SK-N-SH (cell line): ENCODE measurements around the gene SLC24A5. TPM values are rescaled to one million over a fixed set of nuclear protein-coding genes. Genes with fewer than 3 reads are reported as not detected.

ENCODE experiments used
- CTCF ChIA-PET: fragments of 300-600, 350-600 bp; formaldehyde crosslinking; extraction: SDS; loops from one replicate; lab custom pipeline; 2021; lab: Yijun Ruan, JAX
- POLR2A ChIA-PET: fragments of 350-600 bp; sonication (Branson Sonifier 250); formaldehyde crosslinking; extraction: SDS; loops from one replicate; lab custom pipeline; 2020; ENCODE audit warnings: antibody characterized with exemption, inconsistent platforms; lab: Yijun Ruan, JAX
- DNase-seq: peaks from one replicate; pipeline ENCODE4 v3.0.0; 2012
- H2AFZ ChIP-seq: fragments of 200-600 bp; sonication (generic); 2 replicates; pipeline ENCODE4 v1.8.1; 2016; ENCODE audit warnings: antibody characterized with exemption, mild to moderate bottlenecking, low read depth
- H3F3A ChIP-seq: fragments of 200-600 bp; sonication (generic); replicated peaks from 2 replicates; pipeline ENCODE3; 2016; ENCODE audit warnings: antibody characterized with exemption, mild to moderate bottlenecking; ENCODE audit not compliant: insufficient read depth
- H3K27ac ChIP-seq, 2 experiments: fragments of 200-500 bp in 1 of 2; fragments of 200-600 bp in 1 of 2; sonication (Bioruptor generic) in 1 of 2; sonication (generic), shearing (Covaris generic) in 1 of 2; 2 replicates each; pipeline versions ENCODE4 v1.5.1 to v1.6.1; 2014 to 2016; ENCODE audit warnings: low read depth in 2 of 2, inconsistent platforms in 1 of 2, low read length in 1 of 2, mild to moderate bottlenecking in 1 of 2, mixed read lengths in 1 of 2
- H3K27me3 ChIP-seq: fragments of 200-600 bp; sonication (generic), shearing (Covaris generic); 2 replicates; pipeline ENCODE4 v1.6.1; 2016; ENCODE audit warnings: mixed run types; ENCODE audit not compliant: insufficient read depth
- H3K36me3 ChIP-seq, 2 experiments: fragments of 200-500 bp in 1 of 2; fragments of 200-600 bp in 1 of 2; sonication (Bioruptor generic) in 1 of 2; sonication (generic) in 1 of 2; replicated peaks in 1 of 2; 2 replicates each; pipeline versions ENCODE3 to v1.5.1; 2014 to 2016; ENCODE audit warnings: low read length in 1 of 2, mild to moderate bottlenecking in 1 of 2; ENCODE audit not compliant: insufficient read depth in 2 of 2, control insufficient read depth in 1 of 2
- H3K4me1 ChIP-seq, 2 experiments: fragments of 200-500 bp in 1 of 2; fragments of 200-600 bp in 1 of 2; sonication (Bioruptor generic) in 1 of 2; sonication (generic), shearing (Covaris generic) in 1 of 2; 2 replicates each; pipeline versions ENCODE4 v1.5.1 to v1.6.1; 2014 to 2016; ENCODE audit warnings: low read depth in 1 of 2, low read length in 1 of 2, mixed run types in 1 of 2; ENCODE audit not compliant: insufficient read depth in 2 of 2, control insufficient read depth in 1 of 2
- H3K4me2 ChIP-seq: fragments of 200-600 bp; sonication (generic), shearing (Covaris generic); 2 replicates; pipeline ENCODE4 v1.6.1; 2017; ENCODE audit warnings: mixed run types
- H3K4me3 ChIP-seq, 2 experiments: fragments of 200-500 bp in 1 of 2; fragments of 200-600 bp in 1 of 2; sonication (Bioruptor generic) in 1 of 2; sonication (generic), shearing (Covaris generic) in 1 of 2; 2 replicates each; pipeline versions ENCODE4 v1.5.1 to v1.8.1; 2014 to 2016; ENCODE audit warnings: low read depth in 2 of 2, inconsistent platforms in 1 of 2, low read length in 1 of 2, mild to moderate bottlenecking in 1 of 2, mixed read lengths in 1 of 2, moderate library complexity in 1 of 2
- H3K79me2 ChIP-seq: fragments of 200-600 bp; sonication (generic); 2 replicates; pipeline ENCODE4 v1.8.1; 2017; ENCODE audit warnings: mild to moderate bottlenecking; ENCODE audit not compliant: insufficient read depth
- H3K9ac ChIP-seq: fragments of 200-600 bp; sonication (generic); 2 replicates; pipeline ENCODE4 v1.6.1; 2017; ENCODE audit warnings: mixed run types
- H3K9me2 ChIP-seq: fragments of 200-600 bp; sonication (generic); 2 replicates; pipeline ENCODE4 v1.6.1; 2017; ENCODE audit warnings: mixed run types
- H3K9me3 ChIP-seq: fragments of 200-600 bp; sonication (generic); 2 replicates; pipeline ENCODE4 v1.6.1; 2017; ENCODE audit warnings: mixed run types, mild to moderate bottlenecking, moderate library complexity
- H4K20me1 ChIP-seq: fragments of 200-600 bp; sonication (generic); 2 replicates; pipeline ENCODE4 v1.6.1; 2017; ENCODE audit warnings: mild to moderate bottlenecking, mixed run types; ENCODE audit not compliant: insufficient read depth
- CTCF ChIP-seq: fragments of 200-600 bp; sonication (generic); IDR thresholded peaks from 2 replicates; pipeline ENCODE4 v1.6.1; 2017; ENCODE audit warnings: antibody characterized with exemption, mild to moderate bottlenecking, moderate library complexity
- ELF1 ChIP-seq: IDR thresholded peaks from 2 replicates; pipeline ENCODE4 v1.4.0; 2012
- EP300 ChIP-seq, 2 experiments: IDR thresholded peaks; 2 replicates each; pipeline versions ENCODE4 v1.4.0 to v1.6.1; 2012; ENCODE audit warnings: borderline replicate concordance in 1 of 2, low read depth in 1 of 2, low read length in 1 of 2
- FOXJ3 ChIP-seq: sonication (generic); formaldehyde crosslinking; IDR thresholded peaks from 2 replicates; pipeline ENCODE4 v1.5.1; 2020; ENCODE audit warnings: mild to moderate bottlenecking, missing genetic modification reagents
- FOXM1 ChIP-seq: IDR thresholded peaks from 2 replicates; pipeline ENCODE4 v1.4.0; 2012; ENCODE audit warnings: low read depth, mild to moderate bottlenecking
- IRF3 ChIP-seq: fragments of 150-350 bp; IDR thresholded peaks from 2 replicates; pipeline ENCODE4 v1.6.1; 2016; ENCODE audit warnings: mild to moderate bottlenecking, low read depth, low read length
- JUND ChIP-seq: IDR thresholded peaks from 2 replicates; pipeline ENCODE4 v1.4.0; 2012
- MAX ChIP-seq: IDR thresholded peaks from 2 replicates; pipeline ENCODE4 v1.4.0; 2012; ENCODE audit warnings: low read depth
- MEF2A ChIP-seq: IDR thresholded peaks from 2 replicates; pipeline ENCODE4 v1.4.0; 2012; ENCODE audit warnings: low read depth, borderline replicate concordance
- MXI1 ChIP-seq: IDR thresholded peaks from 2 replicates; pipeline ENCODE4 v1.6.1; 2012; ENCODE audit warnings: mild to moderate bottlenecking, low read depth, low read length, improper control_type of control experiment
- NRF1 ChIP-seq: IDR thresholded peaks from 2 replicates; pipeline ENCODE4 v1.6.1; 2012; ENCODE audit warnings: low read depth, mild to moderate bottlenecking, low read length
- RAD21 ChIP-seq: IDR thresholded peaks from 2 replicates; pipeline ENCODE4 v1.6.1; 2012; ENCODE audit warnings: mild to moderate bottlenecking, low read length
- RFX5 ChIP-seq: IDR thresholded peaks from 2 replicates; pipeline ENCODE4 v1.6.1; 2012; ENCODE audit warnings: mild to moderate bottlenecking, improper control_type of control experiment, low read length
- SIN3A ChIP-seq: IDR thresholded peaks from 2 replicates; pipeline ENCODE4 v1.6.1; 2012; ENCODE audit warnings: low read depth, mild to moderate bottlenecking, low read length, moderate library complexity, borderline replicate concordance
- SMC3 ChIP-seq: IDR thresholded peaks from 2 replicates; pipeline ENCODE4 v1.6.1; 2012; ENCODE audit warnings: low read depth, low read length, improper control_type of control experiment
- ZBTB33 ChIP-seq: IDR thresholded peaks from 2 replicates; pipeline ENCODE4 v1.4.0; 2012; ENCODE audit warnings: low read depth, borderline replicate concordance
- WGBS: methylation state at CpG from one replicate; pipeline ENCODE4 v1.1.6; 2017; ENCODE audit warnings: low lambda C conversion rate; 5-methylcytosine and 5-hydroxymethylcytosine counted together
- polyA plus RNA-seq, 3 experiments: library from polyadenylated mRNA; depleted of rRNA; stranded (reverse); fragments of >200 nt; gene quantifications; 2 replicates each; pipeline ENCODE4 v1.2.3, GENCODE V29; 2012
- TF ChIP-seq, protein P1 (sequence below): IDR thresholded peaks from 2 replicates; pipeline ENCODE4 v1.4.0; 2012; ENCODE audit warnings: low read depth, borderline replicate concordance
- TF ChIP-seq, protein P2 (sequence below): IDR thresholded peaks from 2 replicates; pipeline ENCODE4 v1.6.1; 2012; ENCODE audit warnings: mild to moderate bottlenecking, low read depth, low read length, moderate library complexity

SLC24A5 gene
- polyA plus RNA-seq, 1 of the 3 experiments (the other 2 are of a cell fraction), result not detected

DNA sequence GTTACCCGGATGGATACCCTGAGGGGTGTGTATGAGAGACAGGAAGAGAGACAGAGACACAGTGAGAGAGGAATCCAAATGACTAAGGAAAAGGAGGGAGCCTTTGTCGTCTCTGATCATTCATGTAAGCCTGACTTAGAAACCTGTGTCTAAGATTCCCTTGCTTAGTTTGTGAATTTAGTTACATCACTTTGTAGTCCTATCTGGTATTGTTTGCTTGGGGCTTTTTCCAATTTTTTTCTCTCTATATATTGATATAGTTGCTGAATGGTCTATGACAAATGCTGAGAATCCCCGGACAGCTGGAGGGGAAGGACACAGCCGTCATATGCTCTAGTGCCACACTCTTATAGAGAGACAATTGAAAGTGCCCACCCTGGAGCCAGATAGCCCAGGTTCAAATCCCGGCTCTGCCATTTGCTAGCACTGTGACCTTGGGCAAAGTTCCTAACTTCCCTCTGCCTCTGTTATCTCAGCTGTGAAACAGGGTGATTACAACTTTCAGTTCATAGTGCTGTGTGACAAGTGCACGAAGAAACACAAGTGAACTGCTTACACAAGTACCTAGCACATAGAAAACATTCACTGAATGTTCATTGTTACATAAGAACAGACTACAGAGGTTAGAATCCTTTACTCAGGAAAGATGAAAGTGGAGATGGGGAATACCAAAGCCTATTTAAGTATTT lies 6.0 kb downstream of the SLC24A5 start:
- DNase-seq, result no peak
- Histone ChIP-seq H3K4me1 (no peaks in the 10 kb centered on the region), H3K4me3 (no peak overlapping the region), H4K20me1 (no peaks in the 10 kb centered on the region), H3K27me3 (no peaks in the 10 kb centered on the region), H3K36me3 (no peaks in the 10 kb centered on the region), H2AFZ (no peak overlapping the region), H3K79me2 (no peaks in the 10 kb centered on the region), H3K4me2 (no peak overlapping the region), H3K9me2 (no peaks in the 10 kb centered on the region), H3K9ac (no peak overlapping the region), H3F3A (no peaks in the 10 kb centered on the region), H3K27ac (no peak overlapping the region), H3K9me3 (no peaks in the 10 kb centered on the region)
- WGBS, result 86% methylated on average over 6 of the region's 6 CpGs
- CTCF ChIA-PET, result interaction anchor here (1.0 to 1.5 kb wide), 3 partner anchors 9 to 124 kb away, joined by 3 to 5 read pairs (median 3); no protein-coding TSS in a partner anchor
- TF ChIP-seq NRF1, result no peak
- no peak for TF ChIP-seq CTCF
- no peak for TF ChIP-seq RAD21
- POLR2A ChIA-PET, result no interaction called here

- H3K27me3 ChIP-seq, result no peaks in the 10 kb centered on the region
- no peaks in the 10 kb centered on the region for H3K4me1 ChIP-seq
- CTCF ChIA-PET, result no interaction called here
- no peak for DNase-seq
- no peak overlapping the region for H3K27ac ChIP-seq
- H3K4me2 ChIP-seq, result no peak overlapping the region
- H3K79me2 ChIP-seq, result no peaks in the 10 kb centered on the region
- POLR2A ChIA-PET, result no interaction called here
- no peak overlapping the region for H3K4me3 ChIP-seq
- TF ChIP-seq ELF1 (no peak), FOXM1 (no peak), EP300 (IDR thresholded peaks at IDR 0.05; ENCODE audit: borderline replicate concordance in 1 of 2, low read depth in 1 of 2, low read length in 1 of 2) (no peak), JUND (no peak), MXI1 (no peak), IRF3 (no peak), ZBTB33 (no peak), MAX (no peak), NRF1 (no peak), SMC3 (no peak), SIN3A (no peak), MEF2A (no peak), RAD21 (no peak), FOXJ3 (CRISPR knock-in tag) (no peak), RFX5 (no peak)
- TF ChIP-seq, protein P1, sequence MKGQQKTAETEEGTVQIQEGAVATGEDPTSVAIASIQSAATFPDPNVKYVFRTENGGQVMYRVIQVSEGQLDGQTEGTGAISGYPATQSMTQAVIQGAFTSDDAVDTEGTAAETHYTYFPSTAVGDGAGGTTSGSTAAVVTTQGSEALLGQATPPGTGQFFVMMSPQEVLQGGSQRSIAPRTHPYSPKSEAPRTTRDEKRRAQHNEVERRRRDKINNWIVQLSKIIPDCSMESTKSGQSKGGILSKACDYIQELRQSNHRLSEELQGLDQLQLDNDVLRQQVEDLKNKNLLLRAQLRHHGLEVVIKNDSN, result no peak
- TF ChIP-seq, protein P2, sequence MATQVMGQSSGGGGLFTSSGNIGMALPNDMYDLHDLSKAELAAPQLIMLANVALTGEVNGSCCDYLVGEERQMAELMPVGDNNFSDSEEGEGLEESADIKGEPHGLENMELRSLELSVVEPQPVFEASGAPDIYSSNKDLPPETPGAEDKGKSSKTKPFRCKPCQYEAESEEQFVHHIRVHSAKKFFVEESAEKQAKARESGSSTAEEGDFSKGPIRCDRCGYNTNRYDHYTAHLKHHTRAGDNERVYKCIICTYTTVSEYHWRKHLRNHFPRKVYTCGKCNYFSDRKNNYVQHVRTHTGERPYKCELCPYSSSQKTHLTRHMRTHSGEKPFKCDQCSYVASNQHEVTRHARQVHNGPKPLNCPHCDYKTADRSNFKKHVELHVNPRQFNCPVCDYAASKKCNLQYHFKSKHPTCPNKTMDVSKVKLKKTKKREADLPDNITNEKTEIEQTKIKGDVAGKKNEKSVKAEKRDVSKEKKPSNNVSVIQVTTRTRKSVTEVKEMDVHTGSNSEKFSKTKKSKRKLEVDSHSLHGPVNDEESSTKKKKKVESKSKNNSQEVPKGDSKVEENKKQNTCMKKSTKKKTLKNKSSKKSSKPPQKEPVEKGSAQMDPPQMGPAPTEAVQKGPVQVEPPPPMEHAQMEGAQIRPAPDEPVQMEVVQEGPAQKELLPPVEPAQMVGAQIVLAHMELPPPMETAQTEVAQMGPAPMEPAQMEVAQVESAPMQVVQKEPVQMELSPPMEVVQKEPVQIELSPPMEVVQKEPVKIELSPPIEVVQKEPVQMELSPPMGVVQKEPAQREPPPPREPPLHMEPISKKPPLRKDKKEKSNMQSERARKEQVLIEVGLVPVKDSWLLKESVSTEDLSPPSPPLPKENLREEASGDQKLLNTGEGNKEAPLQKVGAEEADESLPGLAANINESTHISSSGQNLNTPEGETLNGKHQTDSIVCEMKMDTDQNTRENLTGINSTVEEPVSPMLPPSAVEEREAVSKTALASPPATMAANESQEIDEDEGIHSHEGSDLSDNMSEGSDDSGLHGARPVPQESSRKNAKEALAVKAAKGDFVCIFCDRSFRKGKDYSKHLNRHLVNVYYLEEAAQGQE, result no peak
- H4K20me1 ChIP-seq, result no peaks in the 10 kb centered on the region
- no peak overlapping the region for H3K9ac ChIP-seq
- no peaks in the 10 kb centered on the region for H3K9me2 ChIP-seq
- no peak overlapping the region for H2AFZ ChIP-seq
- H3F3A ChIP-seq, result no peaks in the 10 kb centered on the region
- peaks cover 3 to 11% of the 10 kb centered on the region in 2 experiments for H3K36me3 ChIP-seq
- no peaks in the 10 kb centered on the region for H3K9me3 ChIP-seq
These were observed 10.5 kb downstream of the SLC24A5 start for GRCh38 chr15:48131324-48131723.
